ENCODE data around the gene VLDLR. TPM values are rescaled to one million over a fixed set of nuclear protein-coding genes. Genes with fewer than 3 reads are reported as not detected.
A peak's percentile ranks its signal among the peaks of the same experiment; 100 is the strongest.

Gene VLDLR
- total and polyA plus RNA-seq, 2 donors (not counting 1 experiment from before 2014, with no cell fraction given) = 11.9 to 26.3 TPM

- H3K79me2 ChIP-seq (ENCODE audit: control insufficient read depth, insufficient read depth, low read length) = no peaks in the 10 kb centered on the region
- no peak overlapping the region for H3K27ac ChIP-seq (ENCODE audit: insufficient read depth, low read length)
- H3K27me3 ChIP-seq (ENCODE audit: control insufficient read depth, insufficient read depth, low read length) = no peaks in the 10 kb centered on the region
- H4K20me1 ChIP-seq (ENCODE audit: control insufficient read depth, extremely low read depth, insufficient read depth, low read length) = no peaks in the 10 kb centered on the region
- TF ChIP-seq EZH2 (IDR thresholded peaks at IDR 0.05; ENCODE audit: low read length, missing control alignments) = no peak
- no peak for TF ChIP-seq CTCF (conservative IDR thresholded peaks at IDR 0.05 in 1 of 2, IDR thresholded peaks at IDR 0.05 in 1 of 2; ENCODE audit: low read depth in 1 of 2, low read length in 2 of 2)
- no peaks in the 10 kb centered on the region for H3K4me1 ChIP-seq (ENCODE audit: control insufficient read depth, extremely low read depth, insufficient read depth, low read length)
- no peak overlapping the region for H2AFZ ChIP-seq (ENCODE audit: low read length)
- no peak for DNase-seq (ENCODE audit: low read depth in 2 of 2)
- no peak overlapping the region for H3K9ac ChIP-seq (ENCODE audit: insufficient read depth, low read length)
- no peak overlapping the region for H3K4me2 ChIP-seq (ENCODE audit: extremely low read depth, insufficient read depth, low read length)
- no peaks in the 10 kb centered on the region for H3K9me3 ChIP-seq (ENCODE audit: control insufficient read depth, insufficient read depth, low read depth, low read length)
- H3K4me3 ChIP-seq (replicated peaks in 1 of 4; ENCODE audit: control extremely low read depth in 1 of 4, insufficient read depth in 1 of 4, low read depth in 3 of 4, low read length in 4 of 4) = no peak overlapping the region
- no peaks in the 10 kb centered on the region for H3K36me3 ChIP-seq (ENCODE audit: control insufficient read depth, insufficient read depth, low read length)
Observed at GRCh38 chr9:2595973-2596372, 25.6 kb upstream of the VLDLR start.

DNA sequence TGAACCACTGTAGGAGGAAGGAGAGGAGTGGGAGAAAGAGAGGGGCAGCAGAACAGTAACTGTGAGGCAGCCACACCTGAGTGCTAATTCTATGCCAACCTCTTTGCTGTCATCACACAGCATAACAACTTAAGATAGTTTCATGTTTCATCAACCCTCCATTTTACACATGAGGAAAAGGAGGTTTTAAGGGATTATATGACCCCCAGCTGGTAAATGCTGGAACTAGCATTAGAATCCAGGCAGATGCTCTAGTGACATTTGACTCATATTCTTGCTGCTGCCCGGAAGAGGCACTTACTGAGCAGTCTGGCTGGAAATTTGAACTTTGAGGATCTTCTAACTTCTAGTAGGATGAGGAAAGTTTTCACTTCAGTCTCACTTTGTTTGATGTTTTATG lies 24.1 kb upstream of the VLDLR start:
- H3K4me2 ChIP-seq (ENCODE audit: extremely low read depth, insufficient read depth, low read length) = no peak overlapping the region
- no peak overlapping the region for H2AFZ ChIP-seq (ENCODE audit: low read length)
- H4K20me1 ChIP-seq (ENCODE audit: control insufficient read depth, extremely low read depth, insufficient read depth, low read length) = no peaks in the 10 kb centered on the region
- no peak overlapping the region for H3K4me3 ChIP-seq (replicated peaks in 1 of 4; ENCODE audit: control extremely low read depth in 1 of 4, insufficient read depth in 1 of 4, low read depth in 3 of 4, low read length in 4 of 4)
- no peaks in the 10 kb centered on the region for H3K9me3 ChIP-seq (ENCODE audit: control insufficient read depth, insufficient read depth, low read depth, low read length)
- peak in 1 of 2 donors; percentile 25 for DNase-seq (ENCODE audit: low read depth in 2 of 2)
- H3K79me2 ChIP-seq (ENCODE audit: control insufficient read depth, insufficient read depth, low read length) = no peaks in the 10 kb centered on the region
- H3K27me3 ChIP-seq (ENCODE audit: control insufficient read depth, insufficient read depth, low read length) = no peaks in the 10 kb centered on the region
- no peak for TF ChIP-seq EZH2 (IDR thresholded peaks at IDR 0.05; ENCODE audit: low read length, missing control alignments)
- TF ChIP-seq CTCF (conservative IDR thresholded peaks at IDR 0.05 in 1 of 2, IDR thresholded peaks at IDR 0.05 in 1 of 2; ENCODE audit: low read depth in 1 of 2, low read length in 2 of 2) = no peak
- no peaks in the 10 kb centered on the region for H3K36me3 ChIP-seq (ENCODE audit: control insufficient read depth, insufficient read depth, low read length)
- H3K27ac ChIP-seq (ENCODE audit: insufficient read depth, low read length) = no peak overlapping the region
- H3K9ac ChIP-seq (ENCODE audit: insufficient read depth, low read length) = no peak overlapping the region
- H3K4me1 ChIP-seq (ENCODE audit: control insufficient read depth, extremely low read depth, insufficient read depth, low read length) = no peaks in the 10 kb centered on the region

DNA sequence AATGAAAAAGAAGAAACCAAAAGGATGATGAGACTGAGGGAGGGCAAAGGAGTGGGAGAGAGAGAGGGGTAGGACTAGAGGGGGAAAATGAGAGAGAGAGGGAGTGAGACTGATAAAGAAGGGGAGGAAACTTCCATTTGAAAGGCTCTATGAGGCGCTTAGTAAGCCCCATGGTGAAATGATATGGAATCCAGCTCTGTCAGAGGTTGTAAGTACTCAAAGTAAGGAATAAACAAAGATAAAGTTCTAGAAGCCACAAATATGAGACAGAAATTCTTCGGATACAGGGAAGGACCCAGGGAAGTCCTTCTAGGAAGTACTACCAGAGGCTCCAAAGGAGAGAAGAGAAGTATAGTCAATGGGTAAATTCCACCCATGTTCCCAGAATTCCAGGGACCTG lies 21.7 kb upstream of the VLDLR start:
- no peaks in the 10 kb centered on the region for H3K9me3 ChIP-seq (ENCODE audit: control insufficient read depth, insufficient read depth, low read depth, low read length)
- H3K36me3 ChIP-seq (ENCODE audit: control insufficient read depth, insufficient read depth, low read length) = no peaks in the 10 kb centered on the region
- no peak overlapping the region for H3K27ac ChIP-seq (ENCODE audit: insufficient read depth, low read length)
- no peak overlapping the region for H2AFZ ChIP-seq (ENCODE audit: low read length)
- H4K20me1 ChIP-seq (ENCODE audit: control insufficient read depth, extremely low read depth, insufficient read depth, low read length) = no peaks in the 10 kb centered on the region
- H3K79me2 ChIP-seq (ENCODE audit: control insufficient read depth, insufficient read depth, low read length) = no peaks in the 10 kb centered on the region
- no peak for TF ChIP-seq CTCF (conservative IDR thresholded peaks at IDR 0.05 in 1 of 2, IDR thresholded peaks at IDR 0.05 in 1 of 2; ENCODE audit: low read depth in 1 of 2, low read length in 2 of 2)
- no peaks in the 10 kb centered on the region for H3K27me3 ChIP-seq (ENCODE audit: control insufficient read depth, insufficient read depth, low read length)
- H3K9ac ChIP-seq (ENCODE audit: insufficient read depth, low read length) = no peak overlapping the region
- no peaks in the 10 kb centered on the region for H3K4me1 ChIP-seq (ENCODE audit: control insufficient read depth, extremely low read depth, insufficient read depth, low read length)
- DNase-seq (ENCODE audit: low read depth in 2 of 2) = peak; percentile 20 to 36
- H3K4me3 ChIP-seq (replicated peaks in 1 of 4; ENCODE audit: control extremely low read depth in 1 of 4, insufficient read depth in 1 of 4, low read depth in 3 of 4, low read length in 4 of 4) = no peak overlapping the region
- no peak overlapping the region for H3K4me2 ChIP-seq (ENCODE audit: extremely low read depth, insufficient read depth, low read length)

Data from fibroblast of lung (primary cell).